Body of pancreas (tissue), 4 donors: ENCODE data around the gene PTOV1. TPM values are rescaled to one million over a fixed set of nuclear protein-coding genes. Genes with fewer than 3 reads are reported as not detected.
A peak's percentile ranks its signal among the peaks of the same experiment; 100 is the strongest.

Source experiments
- ATAC-seq: fragments of 150-250 bp; one replicate; pipeline ENCODE4 v1.9.1; 2016
- DNase-seq, 4 donors: peaks; one replicate each; pipeline ENCODE4 v3.0.0-alpha.2; 2019
- H3K27ac ChIP-seq, 4 donors: fragments of 200-600 bp; sonication (generic); 1 replicate in 3 of 4; 2 replicates in 1 of 4; pipeline versions ENCODE4 v1.5.1 to v1.6.1; 2016 to 2019; ENCODE audit warnings: mild to moderate bottlenecking in 1 of 4, mixed read lengths in 1 of 4, moderate library complexity in 1 of 4
- H3K27me3 ChIP-seq, 2 donors: fragments of 200-600 bp; sonication (generic); one replicate each; pipeline ENCODE4 v1.6.0; 2016; ENCODE audit warnings: mild to moderate bottlenecking in 1 of 2
- H3K36me3 ChIP-seq, 2 donors: fragments of 200-600 bp; sonication (generic); replicated peaks in 1 of 2; 2 replicates each; pipeline ENCODE4 v1.5.1; 2016; ENCODE audit warnings: low read depth in 2 of 2; ENCODE audit not compliant: insufficient read depth in 1 of 2
- H3K4me1 ChIP-seq: fragments of 200-600 bp; sonication (generic); one replicate; pipeline ENCODE4 v1.6.0; 2016
- H3K4me3 ChIP-seq, 2 donors: fragments of 200-600 bp; sonication (generic); 1 replicate in 1 of 2; 2 replicates in 1 of 2; pipeline ENCODE4 v1.5.1; 2016 to 2019
- H3K9me3 ChIP-seq, 3 donors: fragments of 200-600 bp; sonication (generic); 1 replicate in 2 of 3; 2 replicates in 1 of 3; pipeline ENCODE4 v1.5.1; 2016
- POLR2A ChIP-seq, 3 donors: fragments of 450-650 bp; IDR thresholded peaks; one replicate each; pipeline ENCODE4 v1.6.1; 2016; ENCODE audit warnings: antibody characterized with exemption in 3 of 3, mild to moderate bottlenecking in 2 of 3
- WGBS, 2 donors: methylation state at CpG; one replicate each; pipeline ENCODE4 v1.1.5; 2017; 5-methylcytosine and 5-hydroxymethylcytosine counted together
- intact Hi-C: fragments of 100-400 bp; cut with DNase I; formaldehyde crosslinking; loops from one replicate; pipeline ENCODE4 v1.15.1; 2023
- total RNA-seq, 2 donors: library from RNA; depleted of rRNA; stranded (reverse); fragments of >200 nt; gene quantifications; one replicate each; pipeline ENCODE4 v1.1.0, GENCODE V29; 2016
- TF ChIP-seq, protein P1 (sequence below), 7 experiments: fragments of 450-650 bp in 4 of 7; fragments of 200-600 bp in 3 of 7; sonication (generic) in 3 of 7; IDR thresholded peaks; one replicate each; pipeline ENCODE4 v1.5.1; 2016 to 2019; ENCODE audit warnings: antibody characterized with exemption in 7 of 7

PTOV1 gene
- total RNA-seq, 2 donors from 2014 or later: 69.0 to 70.2 TPM

DNA sequence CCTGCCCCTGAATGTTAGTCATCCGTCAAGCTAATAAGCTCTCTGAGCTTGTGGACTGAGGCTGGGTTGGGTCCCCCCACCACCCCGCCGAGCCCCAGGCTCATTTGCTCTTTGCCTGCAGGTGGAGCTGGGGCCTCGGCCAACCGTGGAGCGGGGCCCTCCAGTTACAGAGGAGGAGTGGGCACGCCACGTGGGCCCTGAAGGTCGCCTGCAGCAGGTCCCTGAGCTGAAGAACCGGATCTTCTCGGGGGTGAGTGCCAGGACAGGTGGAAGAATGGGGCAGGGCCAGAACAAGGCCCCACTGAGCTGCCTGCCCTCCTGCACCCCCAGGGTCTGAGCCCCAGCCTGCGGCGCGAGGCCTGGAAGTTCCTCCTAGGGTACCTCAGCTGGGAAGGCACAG is 31.7 kb downstream of the PTOV1 start:
- H3K27me3 ChIP-seq: no peaks in the 10 kb centered on the region
- intact Hi-C loops: no loop called here
- TF ChIP-seq POLR2A (IDR thresholded peaks at IDR 0.05): no peak
- TF ChIP-seq, protein P1, sequence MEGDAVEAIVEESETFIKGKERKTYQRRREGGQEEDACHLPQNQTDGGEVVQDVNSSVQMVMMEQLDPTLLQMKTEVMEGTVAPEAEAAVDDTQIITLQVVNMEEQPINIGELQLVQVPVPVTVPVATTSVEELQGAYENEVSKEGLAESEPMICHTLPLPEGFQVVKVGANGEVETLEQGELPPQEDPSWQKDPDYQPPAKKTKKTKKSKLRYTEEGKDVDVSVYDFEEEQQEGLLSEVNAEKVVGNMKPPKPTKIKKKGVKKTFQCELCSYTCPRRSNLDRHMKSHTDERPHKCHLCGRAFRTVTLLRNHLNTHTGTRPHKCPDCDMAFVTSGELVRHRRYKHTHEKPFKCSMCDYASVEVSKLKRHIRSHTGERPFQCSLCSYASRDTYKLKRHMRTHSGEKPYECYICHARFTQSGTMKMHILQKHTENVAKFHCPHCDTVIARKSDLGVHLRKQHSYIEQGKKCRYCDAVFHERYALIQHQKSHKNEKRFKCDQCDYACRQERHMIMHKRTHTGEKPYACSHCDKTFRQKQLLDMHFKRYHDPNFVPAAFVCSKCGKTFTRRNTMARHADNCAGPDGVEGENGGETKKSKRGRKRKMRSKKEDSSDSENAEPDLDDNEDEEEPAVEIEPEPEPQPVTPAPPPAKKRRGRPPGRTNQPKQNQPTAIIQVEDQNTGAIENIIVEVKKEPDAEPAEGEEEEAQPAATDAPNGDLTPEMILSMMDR (IDR thresholded peaks at IDR 0.05): no peak
- H3K36me3 ChIP-seq: peaks cover 36 to 42% of the 10 kb centered on the region in 2 donors
- H3K4me3 ChIP-seq: no peak overlapping the region
- DNase-seq: no peak
- 95% methylated on average over 12 of the region's 14 CpGs; no CpG with 5 or more reads in 1 of the 2 donors for WGBS, 2 donors
- no peak overlapping the region for H3K27ac ChIP-seq
- H3K9me3 ChIP-seq: no peaks in the 10 kb centered on the region
- ATAC-seq: no peak
- peaks cover 10% of the 10 kb centered on the region for H3K4me1 ChIP-seq

DNA sequence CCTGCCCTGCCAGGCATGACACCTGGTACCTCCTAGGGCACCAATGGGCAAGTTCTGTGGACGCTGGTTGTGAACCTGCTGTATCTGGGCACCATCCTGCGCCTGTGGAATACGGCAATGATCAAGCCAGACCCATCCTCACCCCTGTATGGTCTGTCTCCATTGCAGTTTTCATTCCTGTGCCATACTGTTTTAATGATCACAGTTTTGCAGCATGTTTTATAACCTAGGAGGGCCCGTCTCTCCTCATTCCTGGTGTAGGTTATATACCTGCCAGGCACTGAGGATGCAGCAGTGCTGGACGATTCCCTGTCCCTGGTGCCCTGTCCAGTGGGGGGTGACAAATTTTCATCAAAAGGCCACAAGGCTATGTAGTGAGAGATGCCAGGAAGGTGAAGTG is 32.1 kb downstream of the PTOV1 start:
- no peak overlapping the region for H3K4me3 ChIP-seq
- intact Hi-C loops: no loop called here
- DNase-seq (no peak), ATAC-seq (no peak)
- no peak overlapping the region for H3K27ac ChIP-seq
- TF ChIP-seq POLR2A (IDR thresholded peaks at IDR 0.05): no peak
- TF ChIP-seq, protein P1 (IDR thresholded peaks at IDR 0.05): no peak
- WGBS, 2 donors: 93 to 95% methylated on average over 5 of the region's 5 CpGs
- peaks cover 8% of the 10 kb centered on the region for H3K4me1 ChIP-seq
- no peaks in the 10 kb centered on the region for H3K27me3 ChIP-seq
- H3K9me3 ChIP-seq: no peaks in the 10 kb centered on the region
- H3K36me3 ChIP-seq: peaks cover 36 to 42% of the 10 kb centered on the region in 2 donors

DNA sequence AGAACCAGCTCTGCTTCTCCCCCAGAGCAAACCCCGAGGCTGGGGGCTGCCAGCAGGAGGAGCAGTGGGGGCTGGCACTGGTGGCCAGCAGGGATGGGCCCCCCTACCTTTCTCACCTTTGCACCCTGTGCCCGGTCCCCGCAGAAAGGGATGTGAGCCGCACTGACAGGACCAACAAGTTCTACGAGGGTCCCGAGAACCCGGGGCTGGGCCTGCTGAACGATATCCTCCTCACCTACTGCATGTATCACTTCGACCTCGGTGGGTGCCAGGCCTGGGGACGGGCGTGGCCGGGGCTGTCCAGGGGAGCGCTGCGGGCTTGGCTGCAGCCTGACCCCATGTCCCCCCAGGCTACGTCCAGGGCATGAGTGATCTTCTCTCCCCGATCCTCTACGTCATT is 33.1 kb downstream of the PTOV1 start:
- 90 to 97% methylated on average over 6 to 13 of the region's 18 CpGs for whole genome bisulfite sequencing, 2 donors
- no peak for ATAC-seq
- peak in 1 of 4 donors; percentile 11 for DNase-seq
- no peak for TF ChIP-seq POLR2A (IDR thresholded peaks at IDR 0.05)
- TF ChIP-seq, protein P1 (IDR thresholded peaks at IDR 0.05): no peak
- intact Hi-C loops: no loop called here
- H3K36me3 ChIP-seq: peaks cover 36 to 42% of the 10 kb centered on the region in 2 donors
- H3K27ac ChIP-seq: no peak overlapping the region
- H3K4me3 ChIP-seq: no peak overlapping the region
- no peaks in the 10 kb centered on the region for H3K4me1 ChIP-seq
- no peaks in the 10 kb centered on the region for H3K27me3 ChIP-seq
- H3K9me3 ChIP-seq: no peaks in the 10 kb centered on the region

DNA sequence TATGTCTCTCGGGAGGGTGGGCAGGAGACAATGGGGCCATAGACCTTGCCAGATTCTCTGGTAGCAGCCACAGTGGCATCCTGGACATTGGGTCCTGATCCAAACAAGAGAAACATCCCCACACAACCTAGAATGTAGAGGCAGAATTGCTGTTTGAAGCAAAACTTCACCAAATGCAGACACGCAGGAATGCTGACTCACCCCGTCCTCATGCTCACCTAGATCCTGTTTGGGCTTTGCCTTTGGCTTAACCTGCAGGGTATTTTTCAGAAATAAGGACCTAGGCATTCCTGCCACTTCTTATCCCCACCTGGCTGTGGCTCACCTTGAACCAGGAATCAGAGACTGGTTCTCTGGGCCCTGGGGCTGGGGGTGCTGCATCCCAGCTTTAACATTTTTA is 33.8 kb downstream of the PTOV1 start:
- no peak overlapping the region for H3K4me3 ChIP-seq
- 94 to 100% methylated on average over 2 to 3 of the region's 3 CpGs for WGBS, 2 donors
- ATAC-seq (no peak), DNase-seq (no peak)
- H3K9me3 ChIP-seq: no peaks in the 10 kb centered on the region
- H3K27me3 ChIP-seq: no peaks in the 10 kb centered on the region
- no peak overlapping the region for H3K27ac ChIP-seq
- peaks cover 1% of the 10 kb centered on the region for H3K4me1 ChIP-seq
- intact Hi-C loops: no loop called here
- peaks cover 36 to 42% of the 10 kb centered on the region in 2 donors for H3K36me3 ChIP-seq
- TF ChIP-seq POLR2A (IDR thresholded peaks at IDR 0.05): no peak

DNA sequence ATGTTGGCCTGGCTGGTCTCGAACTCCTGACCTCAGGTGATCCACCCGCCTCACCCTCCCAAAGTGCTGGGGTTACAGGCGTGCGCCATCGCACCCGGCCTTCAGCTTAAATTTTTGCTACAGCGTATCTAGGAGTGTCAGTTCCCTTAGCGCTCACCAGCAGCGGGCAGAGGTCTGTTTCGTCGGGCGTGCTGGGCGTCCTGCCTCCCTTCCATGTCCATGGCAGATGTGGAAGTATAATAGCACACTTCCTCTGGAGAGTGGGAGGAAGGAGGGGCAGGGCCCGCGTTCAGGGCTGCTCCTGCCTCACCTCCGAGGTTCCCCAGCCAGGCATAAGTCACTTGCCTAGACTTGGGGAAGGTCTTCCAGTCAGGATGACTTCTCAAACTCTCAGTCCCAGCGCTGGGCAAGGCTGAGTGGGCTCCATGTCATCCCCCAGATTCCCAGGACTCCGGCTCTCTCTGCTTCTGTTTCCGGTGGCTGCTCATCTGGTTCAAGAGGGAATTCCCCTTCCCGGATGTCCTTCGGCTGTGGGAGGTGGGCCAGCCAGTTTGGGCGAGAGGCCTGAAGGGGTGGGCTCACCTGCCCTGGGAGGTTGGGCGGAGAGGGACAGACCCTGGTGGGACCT is 36.2 kb downstream of the PTOV1 start:
- H3K36me3 ChIP-seq: peaks cover 24 to 27% of the 10 kb centered on the region in 2 donors
- intact Hi-C loops: no loop called here
- TF ChIP-seq, protein P1 (IDR thresholded peaks at IDR 0.05): no peak
- no peak for TF ChIP-seq POLR2A (IDR thresholded peaks at IDR 0.05)
- H3K4me3 ChIP-seq: no peak overlapping the region
- H3K4me1 ChIP-seq: peaks cover 9% of the 10 kb centered on the region
- no peaks in the 10 kb centered on the region for H3K9me3 ChIP-seq
- no peaks in the 10 kb centered on the region for H3K27me3 ChIP-seq
- 68 to 87% methylated on average over 16 to 23 of the region's 23 CpGs for WGBS, 2 donors
- no peak overlapping the region for H3K27ac ChIP-seq
- ATAC-seq: no peak
- no peak for DNase-seq
